ENCODE data around the gene C19orf53.
"Not testable (repeated sequence)": the region's sequence is repeated elsewhere in the genome, so short reads cannot be mapped to it uniquely, and the experiment has no call there.

The C19orf53 gene

GRCh38 chr19:13774217-13775191, at the start of gene C19orf53:
Gene C19orf53, plus strand, starts transcription at chr19:13774456. Its CDS starts 22 bp downstream, at chr19:13774478.
- peak; percentile 78 for DNase-seq (ENCODE audit: low read depth)

DNA sequence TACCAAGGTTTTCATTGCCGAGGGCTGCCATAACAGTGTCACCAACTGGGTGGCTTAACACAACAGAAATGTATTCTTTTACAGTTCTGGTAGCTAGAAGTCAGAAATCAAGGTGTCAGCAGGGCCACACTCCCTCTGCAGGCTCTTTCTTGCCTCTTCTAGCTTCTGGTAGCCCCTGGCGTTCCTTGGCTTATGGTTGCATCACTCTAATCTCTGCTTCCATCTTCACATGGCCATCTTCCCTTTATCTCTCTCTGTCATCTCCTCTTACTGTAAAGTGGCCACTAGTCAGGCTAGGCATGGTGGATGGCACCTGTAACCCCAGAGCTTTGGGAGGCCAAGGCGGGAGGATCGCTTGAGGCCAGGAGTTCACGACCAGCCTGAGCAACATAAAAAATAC, 47.9 kb upstream of the C19orf53 start:
- DNase-seq (ENCODE audit: low read depth): no peak

- no peak for DNase-seq (ENCODE audit: low read depth)
These were observed 46.5 kb upstream of the C19orf53 start for GRCh38 chr19:13727798-13728197.

DNA sequence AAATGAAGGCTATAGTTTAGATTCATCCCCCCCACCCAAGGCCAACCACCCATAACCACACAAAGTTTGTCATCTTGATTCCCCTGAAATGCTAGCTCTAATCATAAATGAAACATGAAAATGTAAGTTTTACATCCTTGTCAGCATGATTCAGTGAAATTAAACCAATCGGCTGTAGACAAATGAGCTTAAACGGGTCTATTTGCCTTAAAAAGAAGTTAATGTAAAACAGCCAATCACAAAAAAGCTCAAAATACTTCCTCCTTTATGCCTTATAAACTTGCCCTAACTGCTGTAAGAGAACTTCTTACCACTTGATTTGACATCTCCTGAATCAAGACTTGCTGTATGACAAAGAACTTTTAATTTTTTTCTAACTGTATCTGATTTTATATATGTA, 44.4 kb upstream of the C19orf53 start:
- no peak for DNase-seq (ENCODE audit: low read depth)

DNA sequence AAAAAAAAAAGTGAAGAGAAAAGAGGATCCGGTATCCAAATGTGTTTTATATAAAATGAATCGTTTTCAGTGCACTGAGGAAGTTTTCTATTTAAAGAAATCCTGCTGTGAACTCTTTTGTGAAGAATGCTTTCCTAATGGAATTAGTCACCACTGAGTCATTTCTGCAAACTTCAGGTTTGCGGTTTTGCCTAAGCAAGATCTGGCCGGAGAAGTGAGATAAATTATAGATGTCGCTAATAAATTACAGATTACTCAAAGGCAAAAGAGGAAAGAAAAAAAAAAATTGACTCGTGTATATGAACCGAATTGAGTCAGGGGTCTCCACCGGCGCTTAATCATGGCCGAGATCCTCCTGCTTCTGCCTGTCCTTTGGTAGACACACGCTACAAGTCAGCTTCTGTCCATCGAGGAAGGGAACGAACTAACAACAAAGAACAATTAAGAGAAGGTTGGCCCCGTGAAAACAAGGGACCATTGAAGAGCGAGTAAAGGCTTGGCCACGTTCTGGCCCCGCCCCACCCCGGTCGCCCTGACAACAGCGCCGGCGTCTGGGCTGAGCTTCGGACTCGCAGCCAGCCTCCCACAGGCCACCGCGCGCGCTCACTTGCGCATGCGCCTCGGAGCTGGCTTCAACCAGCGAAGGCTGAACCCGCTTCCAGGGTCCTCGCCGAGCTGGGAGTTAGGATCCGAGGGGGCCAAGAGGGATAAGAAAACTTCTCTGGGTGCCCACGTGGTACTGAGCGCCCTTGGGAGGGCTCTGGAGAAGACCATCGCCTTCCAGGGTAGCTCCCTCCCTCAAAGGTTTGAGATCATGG, 42.9 kb upstream of the C19orf53 start:
- peak; percentile 93 for DNase-seq (ENCODE audit: low read depth)

DNA sequence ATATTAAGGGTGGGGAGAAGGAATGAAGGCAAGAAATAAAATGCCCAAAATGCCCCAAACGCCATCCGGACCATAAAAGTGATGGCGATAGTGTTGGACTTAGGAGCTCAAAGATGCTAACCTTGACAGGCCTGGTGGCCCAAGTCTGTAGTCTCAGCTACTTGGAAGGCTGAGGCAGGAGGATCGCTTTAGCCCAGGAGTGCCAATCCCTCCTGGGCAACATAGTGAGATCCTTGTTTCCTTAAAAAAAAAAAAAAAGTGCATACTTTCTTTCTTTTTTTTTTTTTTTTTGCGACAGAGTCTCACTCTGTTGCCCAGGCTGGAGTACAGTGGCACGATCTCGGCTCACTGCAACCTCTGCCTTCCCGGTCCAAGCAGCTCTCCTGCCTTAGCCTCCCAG, 41.9 kb upstream of the C19orf53 start:
- no peak for DNase-seq (ENCODE audit: low read depth)

DNA sequence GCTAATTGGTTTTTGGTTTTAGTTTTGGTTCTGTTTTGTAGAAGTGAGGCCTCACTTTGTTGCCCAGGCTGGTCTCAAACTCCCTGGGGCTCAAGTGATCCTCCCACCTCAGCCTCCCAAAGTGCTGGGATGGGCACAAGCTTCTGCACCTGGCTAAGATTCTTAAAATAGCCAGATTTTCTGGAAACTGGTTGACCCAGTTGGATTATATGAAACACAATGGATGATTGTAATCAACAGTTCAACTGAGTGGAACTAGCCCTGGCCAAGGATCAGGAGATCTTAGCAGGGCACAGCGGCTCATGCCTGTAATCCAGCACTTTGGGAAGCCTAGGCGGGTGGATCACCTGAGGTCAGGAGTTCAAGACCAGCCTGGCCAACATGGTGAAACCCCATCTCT, 39.5 kb upstream of the C19orf53 start:
- no peak for DNase-seq (ENCODE audit: low read depth)

DNA sequence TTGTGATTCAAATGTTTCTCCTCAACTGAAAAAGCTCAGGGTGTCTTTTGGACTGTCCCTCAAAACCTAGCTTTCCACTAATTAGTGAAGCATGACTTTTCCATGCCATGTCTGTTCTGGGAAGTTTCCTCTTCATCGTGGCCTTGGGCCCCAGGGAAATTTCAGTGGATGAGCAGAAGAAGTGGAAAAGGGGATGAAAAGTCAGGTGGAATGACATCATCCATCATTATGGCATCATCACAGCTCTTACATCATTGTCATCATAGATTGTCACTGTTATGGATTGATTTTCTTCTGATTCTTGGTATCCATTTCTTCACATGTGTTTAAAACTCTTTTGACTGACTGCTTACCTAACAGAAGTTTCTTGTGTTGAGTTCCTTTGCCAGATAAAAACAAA, 36.2 kb upstream of the C19orf53 start:
- DNase-seq (ENCODE audit: low read depth): no peak

GRCh38 chr19:13741893-13742292, 32.4 kb upstream of the C19orf53 start:
- no peak for DNase-seq (ENCODE audit: low read depth)

- DNase-seq (ENCODE audit: low read depth): no peak
These were observed 31.5 kb upstream of the C19orf53 start for GRCh38 chr19:13742756-13743155.

DNA sequence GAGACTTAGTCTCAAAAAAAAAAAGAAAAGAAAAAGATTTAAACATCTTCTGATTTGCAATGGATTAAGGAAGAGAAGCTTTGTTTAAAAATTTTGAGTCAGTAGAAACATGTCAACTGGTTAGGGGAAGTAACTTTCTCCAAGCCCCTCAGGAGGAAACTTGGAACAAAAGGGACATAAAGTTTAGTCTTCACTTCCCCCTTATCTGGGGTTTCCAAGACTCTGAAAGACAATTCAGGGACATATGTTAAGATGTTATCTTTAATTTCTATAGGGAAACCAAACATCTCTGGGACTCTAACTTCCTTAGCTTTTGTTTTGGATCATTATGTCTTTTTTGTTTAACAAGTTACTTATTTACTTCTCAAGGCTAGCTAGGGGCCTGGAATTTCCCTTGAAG, 30.1 kb upstream of the C19orf53 start:
- DNase-seq (ENCODE audit: low read depth): no peak

DNA sequence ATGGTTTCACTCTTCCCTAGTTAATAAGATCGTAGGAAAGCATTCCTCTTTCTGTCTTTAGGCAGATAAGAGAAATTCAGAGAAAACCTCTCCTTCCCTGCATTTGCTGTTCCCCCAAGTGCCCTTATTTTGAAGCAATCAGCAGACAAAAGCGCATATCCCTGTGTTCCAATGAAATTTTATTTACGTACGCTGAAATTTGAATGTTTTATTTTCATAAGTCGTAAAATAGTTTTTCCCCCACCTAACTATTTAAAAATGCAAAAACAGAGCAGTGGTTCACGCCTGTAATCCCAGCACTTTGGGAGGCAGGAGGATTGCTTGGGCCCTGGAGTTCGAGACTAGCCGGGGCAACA, 27.2 kb upstream of the C19orf53 start:
- DNase-seq (ENCODE audit: low read depth): no peak

DNA sequence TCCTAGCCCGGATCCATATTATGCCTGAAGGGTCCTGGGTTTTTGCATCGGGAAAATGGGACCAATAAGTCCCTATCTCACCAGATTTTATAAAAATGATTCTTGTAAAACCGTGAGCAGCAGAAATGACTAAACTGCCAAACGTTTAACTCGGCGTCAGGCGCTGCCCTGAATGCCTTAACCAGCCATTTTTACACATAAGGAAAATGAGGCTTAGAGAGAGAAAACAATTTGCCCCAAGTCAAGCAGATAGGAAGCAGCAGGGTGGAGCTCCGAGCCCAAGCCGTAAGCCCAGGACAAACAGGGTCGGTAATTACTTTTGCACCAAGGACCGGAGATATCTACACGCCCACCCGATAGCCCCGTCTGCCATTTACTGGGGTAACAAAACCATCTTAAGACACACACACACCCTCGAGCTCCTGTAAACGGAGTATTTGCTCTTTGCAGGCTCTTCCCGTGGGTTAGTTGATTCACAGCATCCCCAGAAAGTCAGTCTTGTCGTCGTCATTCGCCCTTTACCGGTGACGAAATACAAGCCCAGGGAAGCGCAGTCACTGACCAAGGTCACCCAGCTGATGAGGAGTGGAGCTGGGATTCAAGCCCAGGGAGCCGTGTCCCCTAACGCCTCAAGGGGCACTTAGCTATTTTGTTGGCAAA, 26.0 kb upstream of the C19orf53 start:
- no peak for DNase-seq (ENCODE audit: low read depth)

DNA sequence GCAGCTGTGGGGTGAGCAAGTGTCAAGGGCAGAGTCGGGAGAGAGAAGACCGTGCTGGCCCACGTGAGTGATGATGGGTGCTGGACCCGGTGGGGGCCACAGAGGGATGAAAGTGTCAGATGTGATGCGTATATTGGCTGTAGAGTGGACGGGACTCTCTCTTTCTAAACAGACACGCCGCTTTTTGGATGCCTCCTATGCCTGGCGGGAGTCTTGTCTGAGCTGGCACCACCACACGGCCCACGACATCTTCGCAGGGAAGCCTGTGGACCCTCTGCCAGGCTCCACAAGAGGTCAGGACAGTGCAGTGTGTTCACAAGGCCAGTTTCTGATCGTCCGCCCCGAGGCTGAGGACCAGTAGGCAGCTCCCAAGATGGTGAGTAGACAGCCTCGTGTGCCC, 22.8 kb upstream of the C19orf53 start:
- DNase-seq (ENCODE audit: low read depth): no peak

DNA sequence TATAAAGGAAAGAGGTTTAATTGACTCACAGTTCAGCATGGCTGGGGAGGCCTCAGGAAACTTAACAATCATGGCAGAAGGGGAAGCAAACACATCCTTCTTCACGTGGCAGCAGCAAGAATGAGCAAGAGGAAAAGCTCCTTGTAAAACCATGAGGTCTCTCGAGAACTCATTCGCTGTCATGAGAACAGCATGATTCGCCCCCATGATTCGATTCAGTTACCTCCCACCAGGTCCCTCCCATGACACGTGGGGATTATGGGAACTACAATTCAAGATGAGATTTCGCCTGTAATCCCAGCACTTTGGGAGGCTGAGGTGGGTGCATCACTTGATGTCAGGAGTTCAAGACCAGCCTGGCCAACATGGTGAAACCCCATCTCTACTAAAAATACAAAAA, 20.6 kb upstream of the C19orf53 start:
- DNase-seq (ENCODE audit: low read depth): not testable (repeated sequence)

GRCh38 chr19:13756210-13756609, 18.0 kb upstream of the C19orf53 start:
- DNase-seq (ENCODE audit: low read depth): no peak

GRCh38 chr19:13757805-13758772, 16.2 kb upstream of the C19orf53 start:
- no peak for DNase-seq (ENCODE audit: low read depth)

- no peak for DNase-seq (ENCODE audit: low read depth)
These were observed 15.5 kb upstream of the C19orf53 start for GRCh38 chr19:13758795-13759194.

DNA sequence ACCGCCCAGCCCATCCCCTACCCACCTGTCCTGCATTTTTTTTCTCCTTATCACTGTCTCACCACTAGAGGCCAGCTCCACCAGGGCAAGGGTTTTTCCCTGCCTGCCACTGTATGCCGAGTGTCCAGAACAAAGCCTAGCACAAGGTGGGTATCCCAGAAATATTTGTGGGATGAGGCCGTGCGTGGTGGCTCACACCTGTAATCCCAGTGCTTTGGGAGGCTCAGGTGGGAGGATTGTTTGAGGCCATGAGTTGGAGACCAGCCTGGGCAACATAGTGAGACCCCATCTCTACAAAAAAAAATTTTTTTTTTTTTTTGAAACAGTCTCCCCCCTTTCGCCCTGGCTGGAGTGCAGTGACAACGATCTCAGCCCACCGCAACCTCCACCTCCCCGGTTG, 12.8 kb upstream of the C19orf53 start:
- no peak for DNase-seq (ENCODE audit: low read depth)

GRCh38 chr19:13762635-13763235, 11.5 kb upstream of the C19orf53 start:
- DNase-seq (ENCODE audit: low read depth): no peak

- no peak for DNase-seq (ENCODE audit: low read depth)
These were observed 11.0 kb upstream of the C19orf53 start for GRCh38 chr19:13763265-13763664.

Data from GM04503 (cell line).